Cardiac septum (tissue), 1 donor: ENCODE measurements around the gene TACC2. TPM values are rescaled to one million over a fixed set of nuclear protein-coding genes. Genes with fewer than 3 reads are reported as not detected.
"Not testable (repeated sequence)": the region's sequence is repeated elsewhere in the genome, so short reads cannot be mapped to it uniquely, and the experiment has no call there.

Experiments used
- DNase-seq: peaks from one replicate; pipeline ENCODE4 v3.0.0-alpha.2; 2020; ENCODE audit warnings: low spot score
- intact Hi-C: fragments of 100-400 bp; cut with DNase I; formaldehyde crosslinking; loops from one replicate; pipeline ENCODE4 v1.14.0; 2022
- total RNA-seq: library from RNA; stranded (reverse); fragmentation: NEBNext Ultra II Directional; extraction: Animal tissue kit (Norgen Biotek cat#: 25700); gene quantifications from one replicate; pipeline ENCODE4 v1.2.1, GENCODE V29; 2021
- donor health status: DM: no; HTN: no; CAD: no.

The TACC2 gene
- total RNA-seq, 1 donor from 2014 or later = 282 TPM

DNA sequence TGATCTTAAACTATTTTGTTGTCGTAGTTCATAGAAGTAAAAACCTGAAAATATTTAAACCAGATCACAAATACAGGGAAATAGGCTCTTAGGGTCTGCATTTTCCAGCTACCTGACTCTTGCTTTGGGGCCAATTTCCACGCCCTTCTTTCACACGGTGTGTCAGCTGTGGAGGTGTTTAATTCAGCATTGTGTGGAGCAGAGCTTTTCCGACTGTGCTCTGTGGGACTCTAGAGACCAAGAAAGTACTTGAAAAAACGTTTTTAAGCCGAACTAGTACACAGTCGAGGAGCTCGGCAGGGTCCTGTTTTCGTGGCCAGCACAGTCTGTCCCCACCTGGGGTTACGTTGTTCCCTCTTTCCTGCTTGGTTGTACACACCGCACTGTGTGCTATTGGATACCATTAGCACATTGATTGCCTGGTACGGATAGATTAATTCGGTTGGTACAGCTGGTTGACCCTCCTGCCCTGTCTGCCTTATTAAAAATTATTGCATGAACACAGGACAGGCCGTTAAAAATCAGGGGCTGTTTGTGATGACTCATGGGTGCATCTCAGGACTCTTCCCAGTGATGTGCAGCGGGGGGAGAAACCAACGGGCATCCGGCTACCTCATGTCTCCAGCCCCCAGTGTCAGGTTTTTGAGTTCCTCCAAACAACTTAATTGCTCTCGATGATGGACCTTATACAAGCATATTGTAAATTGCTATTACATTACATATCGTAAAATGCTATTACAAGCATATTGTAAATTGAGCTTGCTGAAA lies 201.4 kb downstream of the TACC2 start:
- intact Hi-C loops = no loop called here

GRCh38 chr10:122191936-122192541 lies 203.1 kb downstream of the TACC2 start:
- intact Hi-C loops = no loop called here
- DNase-seq = no peak

More for the DNA sequence above, 201.4 kb downstream of the TACC2 start:
- no peak for DNase-seq

GRCh38 chr10:122194251-122194650 lies 205.3 kb downstream of the TACC2 start:
- intact Hi-C loops = no loop called here
- no peak for DNase-seq

- DNase-seq = no peak
- intact Hi-C loops = no loop called here
Measured at GRCh38 chr10:122196218-122196617, 207.3 kb downstream of the TACC2 start.

DNA sequence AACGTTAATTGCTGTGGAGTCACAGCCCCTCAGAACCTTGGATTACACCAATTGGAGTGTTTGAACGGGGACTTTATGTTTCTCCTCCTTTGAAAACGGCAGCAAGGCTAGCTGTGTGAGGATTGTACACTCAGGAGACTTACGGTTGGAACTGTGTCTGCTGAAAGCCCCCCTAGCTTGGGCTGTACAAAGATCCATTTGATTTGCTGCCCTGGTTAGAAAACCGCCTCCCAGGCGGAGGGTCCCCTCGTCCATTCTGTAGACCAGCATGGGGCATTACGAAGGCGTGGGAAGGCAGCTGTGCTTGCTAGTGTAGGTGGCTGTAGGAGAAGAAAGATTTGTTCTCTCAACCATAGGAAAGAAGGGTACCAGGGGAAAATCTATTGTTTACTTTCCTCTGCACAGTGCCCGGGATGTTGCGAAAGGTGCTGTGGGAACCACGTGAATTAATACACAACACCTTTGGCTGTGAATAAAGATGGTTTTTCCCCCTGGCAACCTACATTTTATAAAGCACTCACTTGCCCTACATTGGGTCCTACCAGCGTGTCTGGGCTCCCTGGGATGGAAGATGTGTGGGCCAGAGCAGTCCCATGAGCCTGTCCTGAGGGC lies 208.8 kb downstream of the TACC2 start:
- intact Hi-C loops = no loop called here
- no peak for DNase-seq

DNA sequence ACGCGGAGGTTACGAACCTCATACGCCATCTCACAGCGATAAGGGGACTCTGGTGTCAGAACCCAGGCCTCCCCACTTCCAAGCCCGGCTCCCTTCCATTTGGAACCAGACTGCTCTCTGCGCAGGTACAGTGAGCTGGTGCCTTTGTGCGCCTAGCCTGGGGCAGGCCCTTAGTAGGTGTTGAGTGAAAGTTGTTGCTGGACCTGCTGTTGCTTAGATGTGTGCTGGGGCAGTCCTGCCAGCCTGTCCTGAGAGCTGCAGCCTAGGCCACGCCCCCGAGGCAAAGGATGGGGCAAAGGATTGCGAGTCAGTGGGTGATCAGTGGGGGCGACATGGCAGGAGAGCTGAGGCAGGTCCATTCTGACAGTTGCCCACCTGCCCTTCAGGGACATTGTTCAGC lies 209.7 kb downstream of the TACC2 start:
- no peak for DNase-seq

GRCh38 chr10:122199070-122199469 lies 210.1 kb downstream of the TACC2 start:
- no peak for DNase-seq
- intact Hi-C loops = no loop called here

More for the DNA sequence above, 209.7 kb downstream of the TACC2 start:
- intact Hi-C loops = no loop called here

- no peak for DNase-seq
- intact Hi-C loops = no loop called here
Measured at GRCh38 chr10:122199689-122200088, 210.7 kb downstream of the TACC2 start.

DNA sequence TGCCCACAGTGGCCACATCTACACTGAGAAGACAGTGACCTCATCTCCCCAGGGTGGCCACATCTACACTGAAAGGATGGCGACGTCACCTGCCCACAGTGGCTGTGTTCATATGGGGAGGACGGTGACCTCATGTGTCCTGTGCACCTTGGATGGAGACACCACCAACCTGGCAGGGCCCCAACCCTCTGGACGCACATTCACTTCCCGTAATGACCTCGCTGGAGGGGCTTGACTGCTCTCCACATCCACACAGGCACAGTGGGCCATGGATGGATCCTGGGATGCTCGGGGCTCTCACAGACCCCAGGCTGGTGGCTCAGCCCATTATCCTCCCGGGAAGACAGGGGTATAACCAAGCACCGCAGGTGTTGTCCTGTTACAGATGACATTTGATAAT lies 212.4 kb downstream of the TACC2 start:
- intact Hi-C loops = no loop called here
- no peak for DNase-seq

- intact Hi-C loops = not testable (repeated sequence)
Measured at GRCh38 chr10:122203180-122203579, 214.2 kb downstream of the TACC2 start.

DNA sequence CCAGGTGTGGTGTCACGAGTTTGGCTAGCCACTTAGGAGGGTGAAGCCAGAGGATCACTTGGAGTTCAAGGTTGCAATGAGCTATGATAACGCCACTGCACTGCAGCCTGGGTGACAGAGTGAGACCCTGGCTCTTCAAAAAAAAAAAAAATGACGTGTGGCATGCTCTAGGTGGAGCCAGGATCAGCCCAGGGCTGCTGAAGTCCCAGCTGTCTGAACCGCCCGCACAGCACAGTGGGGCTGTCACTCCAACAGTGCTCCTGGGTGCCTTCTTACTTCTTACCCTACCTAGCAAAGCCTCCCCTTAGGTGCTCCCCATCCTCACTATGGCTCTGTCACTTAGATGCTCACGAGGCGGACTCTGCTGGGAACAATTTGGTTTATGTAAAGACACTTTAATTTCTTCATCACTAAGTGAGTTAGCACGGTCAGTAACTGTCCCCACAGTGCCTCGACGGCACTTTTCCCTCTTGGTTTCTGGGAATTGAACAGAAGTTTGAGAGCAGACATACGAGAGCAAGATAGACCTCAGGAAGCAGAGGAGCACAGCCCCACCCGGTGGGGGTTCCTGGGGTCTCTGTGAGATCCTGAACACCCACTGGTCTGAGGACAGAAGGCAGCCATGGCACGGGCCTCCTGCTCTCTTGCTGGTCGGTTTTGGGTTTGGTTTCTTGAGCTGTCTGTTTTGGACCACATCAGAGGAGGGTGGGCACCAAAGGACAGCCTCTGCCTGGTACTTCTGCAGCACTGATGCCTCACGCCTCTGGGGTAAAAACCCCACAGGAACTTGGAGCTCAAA lies 215.9 kb downstream of the TACC2 start:
- DNase-seq = no peak
- intact Hi-C loops = no loop called here

More at GRCh38 chr10:122203180-122203579, 214.2 kb downstream of the TACC2 start:
- not testable (repeated sequence) for DNase-seq

- intact Hi-C loops = no loop called here
- no peak for DNase-seq
Measured at GRCh38 chr10:122206471-122207065, 217.6 kb downstream of the TACC2 start.

- intact Hi-C loops = no loop called here
- no peak for DNase-seq
Measured at GRCh38 chr10:122207163-122207562, 218.2 kb downstream of the TACC2 start.

DNA sequence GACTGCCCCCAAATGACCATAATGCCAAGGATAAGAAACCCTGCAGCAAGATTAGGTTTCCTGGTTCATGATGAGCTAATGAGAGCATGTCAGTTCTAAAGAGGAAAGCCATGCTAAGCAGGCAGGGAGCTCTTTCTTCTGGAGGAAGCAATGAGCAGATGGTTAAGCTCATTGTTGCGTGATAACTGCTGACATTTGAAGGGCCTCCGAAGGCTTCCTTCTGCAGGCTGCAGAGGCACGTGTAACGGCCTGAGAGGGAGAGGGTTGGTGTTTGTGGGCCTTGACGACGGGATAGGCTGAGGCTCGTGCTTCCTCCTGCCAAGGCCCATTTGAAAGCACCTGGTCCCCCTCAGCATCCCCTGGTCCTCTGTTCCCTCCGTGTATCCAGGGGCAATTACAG lies 218.6 kb downstream of the TACC2 start:
- intact Hi-C loops = no loop called here
- no peak for DNase-seq

DNA sequence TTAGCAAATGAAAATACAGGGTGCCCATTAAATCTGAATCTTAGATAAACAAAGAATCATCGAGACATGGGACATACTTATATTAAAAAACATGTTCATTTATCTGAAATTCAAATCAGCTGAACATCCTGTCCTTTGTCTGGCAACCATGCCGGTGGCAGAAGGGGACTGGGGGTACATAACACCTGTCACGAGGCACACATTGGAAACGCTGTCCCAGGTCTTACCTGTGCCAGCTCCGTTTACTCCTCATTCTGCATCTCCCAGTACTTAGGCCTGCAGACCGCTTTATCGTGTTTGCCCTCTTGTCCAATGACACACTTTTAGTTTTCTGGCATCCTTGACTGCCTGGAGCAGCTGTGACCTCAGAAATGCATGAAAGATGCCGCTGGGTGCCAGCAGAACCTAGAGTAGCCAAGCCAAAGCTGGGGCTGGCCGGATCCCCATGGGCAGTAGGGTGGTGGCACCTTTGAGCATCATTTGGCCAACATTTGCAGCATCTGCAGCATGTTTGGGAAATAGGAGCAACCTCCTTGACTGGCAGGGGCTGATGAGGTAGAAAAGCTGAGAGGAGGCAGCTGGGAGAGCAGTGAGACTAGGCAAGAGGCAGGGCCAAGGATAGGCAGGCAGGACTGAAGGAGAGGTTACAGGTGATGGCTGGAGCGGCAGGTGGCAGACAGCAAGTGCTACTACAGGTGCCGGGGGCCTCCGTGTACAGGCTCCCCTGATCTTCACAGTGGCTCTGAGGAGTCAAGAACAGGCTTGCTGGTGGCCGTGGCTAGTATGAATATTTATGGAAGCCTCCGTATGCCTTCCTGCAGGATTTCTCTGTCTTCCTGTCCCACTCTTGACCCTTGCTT lies 219.8 kb downstream of the TACC2 start:
- no peak for DNase-seq

GRCh38 chr10:122210481-122211265 lies 221.7 kb downstream of the TACC2 start:
- intact Hi-C loops = no loop called here
- no peak for DNase-seq

More for the DNA sequence above, 219.8 kb downstream of the TACC2 start:
- intact Hi-C loops = no loop called here

- DNase-seq = no peak
- intact Hi-C loops = loop anchor here (2.0 kb wide), 1 partner anchor 69 kb away; no protein-coding TSS in a partner anchor
Measured at GRCh38 chr10:122213364-122213763, 224.4 kb downstream of the TACC2 start.

GRCh38 chr10:122213766-122214165 lies 224.8 kb downstream of the TACC2 start:
- intact Hi-C loops = loop anchor here (2.0 kb wide), 1 partner anchor 69 kb away; no protein-coding TSS in a partner anchor
- DNase-seq = no peak
